Spleen (tissue), 7 donors: Measurements from ENCODE around the gene ISY1.

Source experiments
- POLR2AphosphoS5 ChIP-seq, 3 donors: sonication (generic); formaldehyde crosslinking; IDR thresholded peaks; one replicate each; pipeline ENCODE4 v1.5.1; 2017; ENCODE audit warnings: antibody characterized with exemption in 3 of 3
- TF ChIP-seq, protein P1 (sequence below), 11 experiments: fragments of 200-600 bp in 7 of 11; fragments of 450-650 bp in 4 of 11; sonication (generic) in 4 of 11; IDR thresholded peaks in 8 of 11; conservative IDR thresholded peaks in 3 of 11; 1 replicate in 7 of 11; 2 replicates in 4 of 11; pipeline versions ENCODE4 v1.4.0 to v1.8.0; 2016 to 2021; ENCODE audit warnings: antibody characterized with exemption in 11 of 11, inconsistent platforms in 4 of 11, mild to moderate bottlenecking in 1 of 11
- donor health status: DM: no; HTN: no; CAD: no; lungs with moderate emphysema.
- donor health status: DM: no; HTN: no; CAD: no.
- donor health status: DM: no; HTN: no; CAD: no.

GRCh38 chr3:129082026-129082425, 78.8 kb downstream of the ISY1 start:
- TF ChIP-seq, protein P1, sequence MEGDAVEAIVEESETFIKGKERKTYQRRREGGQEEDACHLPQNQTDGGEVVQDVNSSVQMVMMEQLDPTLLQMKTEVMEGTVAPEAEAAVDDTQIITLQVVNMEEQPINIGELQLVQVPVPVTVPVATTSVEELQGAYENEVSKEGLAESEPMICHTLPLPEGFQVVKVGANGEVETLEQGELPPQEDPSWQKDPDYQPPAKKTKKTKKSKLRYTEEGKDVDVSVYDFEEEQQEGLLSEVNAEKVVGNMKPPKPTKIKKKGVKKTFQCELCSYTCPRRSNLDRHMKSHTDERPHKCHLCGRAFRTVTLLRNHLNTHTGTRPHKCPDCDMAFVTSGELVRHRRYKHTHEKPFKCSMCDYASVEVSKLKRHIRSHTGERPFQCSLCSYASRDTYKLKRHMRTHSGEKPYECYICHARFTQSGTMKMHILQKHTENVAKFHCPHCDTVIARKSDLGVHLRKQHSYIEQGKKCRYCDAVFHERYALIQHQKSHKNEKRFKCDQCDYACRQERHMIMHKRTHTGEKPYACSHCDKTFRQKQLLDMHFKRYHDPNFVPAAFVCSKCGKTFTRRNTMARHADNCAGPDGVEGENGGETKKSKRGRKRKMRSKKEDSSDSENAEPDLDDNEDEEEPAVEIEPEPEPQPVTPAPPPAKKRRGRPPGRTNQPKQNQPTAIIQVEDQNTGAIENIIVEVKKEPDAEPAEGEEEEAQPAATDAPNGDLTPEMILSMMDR (IDR thresholded peaks at IDR 0.05 in 8 of 11, conservative IDR thresholded peaks at IDR 0.05 in 3 of 11): no peak
- TF ChIP-seq POLR2AphosphoS5 (IDR thresholded peaks at IDR 0.05): no peak
